Measurements from ENCODE around the gene RAB23.

The RAB23 gene

GRCh38 chr6:57180596-57180995 lies 41.5 kb downstream of the RAB23 start:
- no peak overlapping the region for H3K27ac ChIP-seq
- TF ChIP-seq ZFX (IDR thresholded peaks at IDR 0.05; ENCODE audit: borderline replicate concordance) (no peak), CTCF (IDR thresholded peaks at IDR 0.05) (no peak)

DNA sequence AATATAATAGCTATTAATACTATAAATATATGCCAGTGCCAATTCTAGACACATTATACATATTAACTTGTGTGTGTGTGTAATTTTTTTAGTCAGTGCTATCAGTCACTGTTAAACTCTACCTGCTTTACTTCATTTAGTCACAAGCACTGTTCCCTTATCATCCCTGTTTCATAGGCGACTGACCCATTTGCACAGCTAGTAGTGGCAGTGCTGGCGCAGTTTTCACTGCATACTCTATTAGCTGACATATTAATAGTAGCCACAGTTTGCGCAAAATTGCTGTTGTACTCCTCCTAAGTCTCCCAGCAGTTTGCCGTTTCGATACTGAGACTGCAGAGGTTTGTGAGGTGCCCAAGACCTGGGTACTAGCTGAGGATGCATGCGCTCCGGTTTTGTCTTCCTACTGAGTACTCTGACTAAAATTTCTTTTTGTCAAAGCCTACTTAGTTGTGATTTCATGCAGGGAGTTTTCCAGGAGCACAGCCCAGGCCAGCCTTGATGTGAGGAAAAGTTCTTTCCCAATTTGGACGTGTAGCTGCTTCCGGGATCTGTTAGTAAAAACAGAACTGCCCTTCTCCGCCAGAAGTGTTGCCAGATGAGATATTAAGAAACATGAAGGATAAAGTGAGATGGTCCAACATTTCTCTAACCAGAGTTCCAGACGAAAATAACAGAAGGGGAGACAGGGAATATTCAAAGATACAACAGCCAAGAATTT lies 44.4 kb downstream of the RAB23 start:
- no peak for TF ChIP-seq CTCF (IDR thresholded peaks at IDR 0.05)
- TF ChIP-seq ZFX (IDR thresholded peaks at IDR 0.05; ENCODE audit: borderline replicate concordance) = no peak
- no peak overlapping the region for H3K27ac ChIP-seq

GRCh38 chr6:57174511-57174907 lies 47.6 kb downstream of the RAB23 start:
- no peak overlapping the region for H3K27ac ChIP-seq
- TF ChIP-seq CTCF (IDR thresholded peaks at IDR 0.05) = no peak
- no peak for TF ChIP-seq ZFX (IDR thresholded peaks at IDR 0.05; ENCODE audit: borderline replicate concordance)

- TF ChIP-seq CTCF (IDR thresholded peaks at IDR 0.05) = no peak
- TF ChIP-seq ZFX (IDR thresholded peaks at IDR 0.05; ENCODE audit: borderline replicate concordance) = no peak
- H3K27ac ChIP-seq = 0 out of 2 replicates have a peak overlapping the region, but pooled peaks have one; percentile 34
These were observed 48.1 kb downstream of the RAB23 start for GRCh38 chr6:57173886-57174510.

- TF ChIP-seq CTCF (IDR thresholded peaks at IDR 0.05) = no peak
- no peak for TF ChIP-seq ZFX (IDR thresholded peaks at IDR 0.05; ENCODE audit: borderline replicate concordance)
- H3K27ac ChIP-seq = peak overlapping the region; percentile 34
These were observed 48.8 kb downstream of the RAB23 start for GRCh38 chr6:57173056-57173885.

DNA sequence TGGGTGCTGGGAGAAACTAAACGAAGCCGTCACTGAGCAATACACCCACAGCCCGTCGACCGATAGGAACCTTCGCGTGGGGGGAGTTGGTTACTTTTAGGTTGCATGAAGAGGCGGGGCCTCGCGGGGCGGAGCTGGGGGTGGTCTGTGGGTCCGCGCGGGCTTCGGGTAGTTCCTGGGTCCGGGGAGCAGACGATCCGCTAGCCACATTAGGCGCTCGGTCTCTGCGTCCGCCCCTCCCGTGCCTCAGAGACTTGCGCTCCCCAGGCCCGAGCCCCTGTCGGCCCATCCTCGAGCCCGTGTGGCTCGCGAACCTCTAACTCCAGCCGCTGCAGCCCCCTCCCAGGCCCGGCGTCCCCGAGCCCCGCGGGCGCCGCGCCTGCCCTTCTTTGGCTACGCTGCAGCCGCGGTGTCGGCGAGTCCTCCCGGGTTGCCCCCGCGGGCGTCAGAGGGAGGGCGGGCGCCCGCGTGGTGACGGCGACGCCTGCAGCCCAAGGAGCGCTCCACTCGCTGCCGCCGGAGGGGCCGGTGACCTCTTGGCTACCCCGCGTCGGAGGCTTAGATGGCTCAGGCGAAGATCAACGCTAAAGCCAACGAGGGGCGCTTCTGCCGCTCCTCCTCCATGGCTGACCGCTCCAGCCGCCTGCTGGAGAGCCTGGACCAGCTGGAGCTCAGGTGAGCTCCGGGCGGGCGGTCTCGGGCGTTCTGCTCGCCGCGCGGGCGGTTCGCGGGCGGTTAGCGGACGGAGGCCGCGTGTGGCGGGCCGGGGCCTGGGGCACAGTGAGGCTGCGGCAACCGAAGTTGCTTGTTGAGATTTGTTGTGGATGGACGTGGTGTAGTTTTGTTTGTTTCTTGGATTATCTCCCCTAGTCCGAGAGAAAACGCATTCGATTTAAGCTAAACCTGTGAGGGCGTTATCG lies 49.7 kb downstream of the RAB23 start, which contains the start of gene BAG2:
Gene BAG2, plus strand, starts transcription at position 191 of the 920 bp plus-strand sequence. Its CDS starts 372 bp downstream, at position 563.
- TF ChIP-seq CTCF (IDR thresholded peaks at IDR 0.05) = peak; percentile 33
- no peak for TF ChIP-seq ZFX (IDR thresholded peaks at IDR 0.05; ENCODE audit: borderline replicate concordance)
- peak within 1 kb of the TSS; percentile 34 for H3K27ac ChIP-seq
